Gastroesophageal sphincter (tissue), 4 donors: Measurements from ENCODE around the gene RAPSN. TPM values are rescaled to one million over a fixed set of nuclear protein-coding genes. Genes with fewer than 3 reads are reported as not detected.

Experiments
- ATAC-seq: fragments of 150-250 bp; one replicate; pipeline ENCODE4 v1.9.1; 2016; ENCODE audit warnings: mild to moderate bottlenecking, moderate library complexity
- H3K27ac ChIP-seq, 4 donors: fragments of 200-600 bp; sonication (generic) in 3 of 4; 1 replicate in 3 of 4; 2 replicates in 1 of 4; pipeline ENCODE4 v1.5.1; 2016 to 2019
- H3K27me3 ChIP-seq: fragments of 200-600 bp; sonication (generic); one replicate; pipeline ENCODE4 v1.5.1; 2019
- H3K36me3 ChIP-seq, 2 donors: fragments of 200-600 bp; sonication (generic); one replicate each; pipeline ENCODE4 v1.5.1; 2019; ENCODE audit warnings: control low read depth in 1 of 2
- H3K4me1 ChIP-seq, 3 donors: fragments of 200-600 bp; sonication (generic); 1 replicate in 2 of 3; 2 replicates in 1 of 3; pipeline ENCODE4 v1.5.1; 2016 to 2019; ENCODE audit warnings: control low read depth in 2 of 3
- H3K4me3 ChIP-seq, 2 donors: fragments of 200-600 bp; sonication (generic); one replicate each; pipeline ENCODE4 v1.5.1; 2019; ENCODE audit warnings: mild to moderate bottlenecking in 1 of 2, moderate library complexity in 1 of 2
- H3K9me3 ChIP-seq, 3 donors: fragments of 200-600 bp; sonication (generic); one replicate each; pipeline ENCODE4 v1.5.1; 2017 to 2019; ENCODE audit warnings: control low read depth in 2 of 3
- CTCF ChIP-seq, 4 experiments: fragments of 200-600 bp in 2 of 4; fragments of 450-650 bp in 2 of 4; sonication (generic) in 1 of 4; IDR thresholded peaks; one replicate each; pipeline ENCODE4 v1.5.1; 2017 to 2019; ENCODE audit warnings: antibody characterized with exemption in 4 of 4, mild to moderate bottlenecking in 2 of 4, moderate library complexity in 2 of 4
- EP300 ChIP-seq: sonication (generic); formaldehyde crosslinking; IDR thresholded peaks from one replicate; pipeline ENCODE4 v1.6.1; 2017; ENCODE audit warnings: antibody characterized with exemption, mild to moderate bottlenecking
- POLR2A ChIP-seq, 2 donors: fragments of 450-650 bp; IDR thresholded peaks; one replicate each; pipeline ENCODE4 v1.6.1; 2017; ENCODE audit warnings: antibody characterized with exemption in 2 of 2, mild to moderate bottlenecking in 2 of 2, moderate library complexity in 1 of 2
- POLR2AphosphoS5 ChIP-seq: sonication (generic); formaldehyde crosslinking; IDR thresholded peaks from one replicate; pipeline ENCODE4 v1.6.1; 2017; ENCODE audit warnings: antibody characterized with exemption
- WGBS, 2 donors: methylation state at CpG; one replicate each; pipeline ENCODE4 v1.1.5; 2018; ENCODE audit warnings: low coverage in 1 of 2; 5-methylcytosine and 5-hydroxymethylcytosine counted together
- total RNA-seq, 4 donors: library from RNA; depleted of rRNA; stranded (reverse); fragments of >200 nt; gene quantifications; one replicate each; pipeline ENCODE4 v1.1.0, GENCODE V29; 2016

Gene RAPSN
- total RNA-seq, 4 donors from 2014 or later = 0.23 to 0.27 TPM; not detected in 2

GRCh38 chr11:47418454-47419259 lies 30.3 kb downstream of the RAPSN start:
- Histone ChIP-seq H3K9me3 (no peaks in the 10 kb centered on the region), H3K27me3 (no peaks in the 10 kb centered on the region), H3K4me3 (no peak overlapping the region), H3K4me1 (peaks cover 7 to 35% (median 32%) of the 10 kb centered on the region in 3 donors), H3K27ac (peak overlapping the region in 3 of 4 donors; percentile 91 to 98 (median 96)), H3K36me3 (peaks cover 0 to 87% of the 10 kb centered on the region in 2 donors)
- 40 to 71% methylated on average over 2 to 3 of the region's 23 CpGs for WGBS, 2 donors
- TF ChIP-seq EP300 (no peak), POLR2AphosphoS5 (no peak), CTCF (IDR thresholded peaks at IDR 0.05) (no peak), POLR2A (IDR thresholded peaks at IDR 0.05) (no peak)
- no peak for ATAC-seq

- peaks cover 0 to 87% of the 10 kb centered on the region in 2 donors for H3K36me3 ChIP-seq
- H3K27me3 ChIP-seq = no peaks in the 10 kb centered on the region
- H3K4me3 ChIP-seq = no peak overlapping the region
- ATAC-seq = no peak
- peaks cover 7 to 42% (median 38%) of the 10 kb centered on the region in 3 donors for H3K4me1 ChIP-seq
- TF ChIP-seq POLR2AphosphoS5 = no peak
- TF ChIP-seq CTCF (IDR thresholded peaks at IDR 0.05) = no peak
- TF ChIP-seq EP300 = no peak
- no peak for TF ChIP-seq POLR2A (IDR thresholded peaks at IDR 0.05)
- H3K9me3 ChIP-seq = no peaks in the 10 kb centered on the region
- H3K27ac ChIP-seq = peak overlapping the region in 3 of 4 donors; percentile 91 to 98 (median 96)
- WGBS, 2 donors = 64 to 68% methylated on average over 2 to 3 of the region's 6 CpGs
Observed at GRCh38 chr11:47417712-47418111, 31.2 kb downstream of the RAPSN start.

- WGBS, 2 donors = 7 to 20% methylated on average over 2 of the region's 13 CpGs
- Histone ChIP-seq H3K36me3 (peaks cover 0 to 86% of the 10 kb centered on the region in 2 donors), H3K27ac (peak overlapping the region; percentile 53 to 98 (median 94)), H3K4me3 (no peak overlapping the region), H3K9me3 (no peaks in the 10 kb centered on the region), H3K4me1 (peaks cover 7 to 57% (median 41%) of the 10 kb centered on the region in 3 donors), H3K27me3 (no peaks in the 10 kb centered on the region)
- peak; percentile 96 for ATAC-seq
- TF ChIP-seq POLR2AphosphoS5 = peak; percentile 91
- TF ChIP-seq EP300 = no peak
Observed at GRCh38 chr11:47415949-47416472, 32.9 kb downstream of the RAPSN start.

- H3K4me3 ChIP-seq = no peak overlapping the region
- TF ChIP-seq POLR2AphosphoS5 (no peak), CTCF (IDR thresholded peaks at IDR 0.05) (no peak), EP300 (no peak), POLR2A (IDR thresholded peaks at IDR 0.05) (no peak)
- H3K4me1 ChIP-seq = peaks cover 7 to 65% (median 48%) of the 10 kb centered on the region in 3 donors
- no peak for ATAC-seq
- WGBS, 2 donors = 80% methylated on average over 6 of the region's 31 CpGs; no CpG with 5 or more reads in 1 of the 2 donors
- peak overlapping the region; percentile 53 to 98 (median 94) for H3K27ac ChIP-seq
- no peaks in the 10 kb centered on the region for H3K9me3 ChIP-seq
- H3K36me3 ChIP-seq = peaks cover 0 to 86% of the 10 kb centered on the region in 2 donors
- no peaks in the 10 kb centered on the region for H3K27me3 ChIP-seq
Observed at GRCh38 chr11:47415091-47415854, 33.7 kb downstream of the RAPSN start.

- no peaks in the 10 kb centered on the region for H3K9me3 ChIP-seq
- no peaks in the 10 kb centered on the region for H3K27me3 ChIP-seq
- peak overlapping the region in 3 of 4 donors; percentile 91 to 98 (median 96) for H3K27ac ChIP-seq
- ATAC-seq = no peak
- peaks cover 7 to 71% (median 54%) of the 10 kb centered on the region in 3 donors for H3K4me1 ChIP-seq
- no peak overlapping the region for H3K4me3 ChIP-seq
- no CpG with 5 or more reads among the region's 19 CpGs for WGBS, 2 donors
- H3K36me3 ChIP-seq = peaks cover 0 to 83% of the 10 kb centered on the region in 2 donors
- TF ChIP-seq POLR2A (IDR thresholded peaks at IDR 0.05) (no peak), POLR2AphosphoS5 (no peak), EP300 (no peak), CTCF (IDR thresholded peaks at IDR 0.05) (no peak)
Observed at GRCh38 chr11:47414685-47415070, 34.3 kb downstream of the RAPSN start.
